Activated naive CD8-positive, alpha-beta T cell treated with anti-CD3 and anti-CD28 coated beads, Interleukin-2, amount 10 ng/mL, durations not matched to agents 7 days and 5 days (primary cell): Measurements from ENCODE around the gene NEURL1. TPM values are rescaled to one million over a fixed set of nuclear protein-coding genes. Genes with fewer than 3 reads are reported as not detected.
"Not testable (repeated sequence)": the region's sequence is repeated elsewhere in the genome, so short reads cannot be mapped to it uniquely, and the experiment has no call there.

Experiments
- ATAC-seq: fragments of 150-1000 bp; cut with Tn5 transposase; one replicate; pipeline ENCODE4 v1.10.0; 2021; ENCODE audit warnings: low read depth, moderate library complexity
- POLR2A ChIA-PET: fragments of 350-600 bp; sonication (Branson Sonifier 250); formaldehyde crosslinking; loops from one replicate; lab custom pipeline; 2021; ENCODE audit warnings: antibody characterized with exemption; lab: Charles Lee
- DNase-seq: peaks from one replicate; pipeline ENCODE4 v3.0.0; 2021
- H3K27ac Mint-ChIP-seq: one replicate; pipeline ENCODE4 v1.8.0; 2022; ENCODE audit warnings: mild to moderate bottlenecking, mixed read lengths
- H3K27me3 Mint-ChIP-seq: one replicate; pipeline ENCODE4 v1.8.0; 2022; ENCODE audit warnings: mild to moderate bottlenecking, moderate library complexity, mixed read lengths
- H3K36me3 Mint-ChIP-seq: one replicate; pipeline ENCODE4 v1.8.0; 2021; ENCODE audit warnings: mild to moderate bottlenecking, mixed read lengths
- H3K4me1 Mint-ChIP-seq: one replicate; pipeline ENCODE4 v1.8.0; 2021; ENCODE audit warnings: mixed read lengths
- H3K4me3 Mint-ChIP-seq: one replicate; pipeline ENCODE4 v1.8.0; 2022; ENCODE audit warnings: mild to moderate bottlenecking, moderate library complexity, mixed read lengths
- H3K9me3 Mint-ChIP-seq: one replicate; pipeline ENCODE4 v1.8.0; 2021; ENCODE audit warnings: mixed read lengths
- total RNA-seq, 2 experiments: library from RNA; stranded (reverse); gene quantifications; one replicate each; pipeline ENCODE4 v1.2.3, GENCODE V29; 2021

NEURL1 gene
- total RNA-seq, 2 experiments from 2014 or later = 1.6 to 2.0 TPM

GRCh38 chr10:103503777-103504176, 10.3 kb downstream of the NEURL1 start:
- H3K36me3 Mint-ChIP-seq, H3K9me3 Mint-ChIP-seq, H3K27ac Mint-ChIP-seq, H3K4me3 Mint-ChIP-seq, DNase-seq, ATAC-seq, POLR2A ChIA-PET: not testable (repeated sequence)
- peaks cover 66% of the 10 kb centered on the region for H3K27me3 Mint-ChIP-seq
- H3K4me1 Mint-ChIP-seq = peaks cover 17% of the 10 kb centered on the region

- Mint-ChIP-seq H3K27ac (no peak overlapping the region), H3K4me1 (peaks cover 17% of the 10 kb centered on the region), H3K9me3 (no peaks in the 10 kb centered on the region), H3K36me3 (no peaks in the 10 kb centered on the region), H3K27me3 (peaks cover 66% of the 10 kb centered on the region), H3K4me3 (no peak overlapping the region)
- no peak for DNase-seq
- peak; percentile 75 for ATAC-seq
- POLR2A ChIA-PET = interaction anchor here (1.1 kb wide), 1 partner anchor 11 kb away, joined by 3 read pairs; the partner anchor contains the start of gene NEURL1
These were observed 10.8 kb downstream of the NEURL1 start for GRCh38 chr10:103504181-103504783.

DNA sequence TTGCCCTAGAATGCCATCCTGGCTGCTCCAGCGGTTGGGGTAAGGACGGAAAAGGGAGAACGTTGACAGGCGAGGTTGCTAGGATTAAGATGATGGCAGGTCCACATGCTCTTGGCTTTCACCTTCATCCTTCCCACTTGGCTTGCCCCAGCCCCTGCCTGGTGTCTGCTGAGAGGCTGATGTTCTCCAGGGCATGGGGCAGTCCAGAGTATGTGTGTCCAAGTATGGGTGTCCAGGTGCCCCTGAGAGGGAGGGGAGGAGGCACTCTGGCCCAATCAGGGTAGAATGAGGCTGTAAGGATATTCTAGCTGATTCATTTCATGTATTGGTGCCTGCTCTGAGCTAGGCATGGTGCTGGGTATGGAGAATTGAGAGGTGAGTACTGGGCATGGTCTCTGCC, 12.6 kb downstream of the NEURL1 start:
- H3K36me3 Mint-ChIP-seq = no peaks in the 10 kb centered on the region
- H3K27ac Mint-ChIP-seq = no peak overlapping the region
- no peak overlapping the region for H3K4me3 Mint-ChIP-seq
- H3K9me3 Mint-ChIP-seq = no peaks in the 10 kb centered on the region
- H3K27me3 Mint-ChIP-seq = peaks cover 53% of the 10 kb centered on the region
- H3K4me1 Mint-ChIP-seq = peaks cover 9% of the 10 kb centered on the region
- no peak for DNase-seq
- no peak for ATAC-seq
- POLR2A ChIA-PET = no interaction called here

GRCh38 chr10:103507235-103508191, 14.0 kb downstream of the NEURL1 start:
- H3K4me1 Mint-ChIP-seq = peaks cover 7% of the 10 kb centered on the region
- ATAC-seq = no peak
- no peaks in the 10 kb centered on the region for H3K36me3 Mint-ChIP-seq
- DNase-seq = no peak
- peaks cover 49% of the 10 kb centered on the region for H3K27me3 Mint-ChIP-seq
- no peak overlapping the region for H3K27ac Mint-ChIP-seq
- POLR2A ChIA-PET = no interaction called here
- H3K9me3 Mint-ChIP-seq = no peaks in the 10 kb centered on the region
- no peak overlapping the region for H3K4me3 Mint-ChIP-seq

DNA sequence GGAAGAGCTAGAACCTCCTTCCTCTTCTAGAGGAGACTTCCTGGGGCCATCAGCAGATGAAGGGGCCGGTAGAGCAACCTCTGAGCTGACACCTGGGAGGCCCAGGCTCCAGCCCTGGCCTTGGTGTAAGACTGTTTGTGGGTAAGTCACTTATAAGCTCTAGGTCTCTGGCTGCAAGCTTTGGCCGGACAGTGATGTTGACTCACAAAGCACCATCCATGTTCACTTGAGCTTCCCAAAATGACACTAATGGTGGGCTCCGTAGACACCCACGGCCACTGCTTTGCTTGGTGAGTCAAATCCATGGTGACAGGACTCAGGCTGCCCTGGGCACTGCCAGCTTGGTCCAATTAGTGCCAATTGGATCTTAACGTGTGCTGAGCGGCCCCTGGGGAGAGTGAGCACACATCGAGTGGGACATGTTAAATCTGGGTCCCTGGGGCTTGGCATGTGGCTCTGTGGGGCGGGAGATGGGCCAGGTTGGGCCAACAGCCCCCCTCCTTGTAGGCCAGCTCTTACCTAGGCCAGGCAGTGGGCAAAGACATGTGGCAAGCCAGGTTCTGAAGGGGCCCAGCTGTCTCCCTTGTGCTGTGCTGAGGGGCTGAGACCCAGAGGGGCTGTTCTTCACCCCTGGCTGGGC, 16.7 kb downstream of the NEURL1 start:
- Mint-ChIP-seq H3K36me3 (no peaks in the 10 kb centered on the region), H3K9me3 (no peaks in the 10 kb centered on the region), H3K27ac (no peak overlapping the region), H3K4me1 (no peaks in the 10 kb centered on the region), H3K4me3 (no peak overlapping the region), H3K27me3 (peaks cover 35% of the 10 kb centered on the region)
- ATAC-seq (no peak), DNase-seq (no peak)
- POLR2A ChIA-PET = no interaction called here

DNA sequence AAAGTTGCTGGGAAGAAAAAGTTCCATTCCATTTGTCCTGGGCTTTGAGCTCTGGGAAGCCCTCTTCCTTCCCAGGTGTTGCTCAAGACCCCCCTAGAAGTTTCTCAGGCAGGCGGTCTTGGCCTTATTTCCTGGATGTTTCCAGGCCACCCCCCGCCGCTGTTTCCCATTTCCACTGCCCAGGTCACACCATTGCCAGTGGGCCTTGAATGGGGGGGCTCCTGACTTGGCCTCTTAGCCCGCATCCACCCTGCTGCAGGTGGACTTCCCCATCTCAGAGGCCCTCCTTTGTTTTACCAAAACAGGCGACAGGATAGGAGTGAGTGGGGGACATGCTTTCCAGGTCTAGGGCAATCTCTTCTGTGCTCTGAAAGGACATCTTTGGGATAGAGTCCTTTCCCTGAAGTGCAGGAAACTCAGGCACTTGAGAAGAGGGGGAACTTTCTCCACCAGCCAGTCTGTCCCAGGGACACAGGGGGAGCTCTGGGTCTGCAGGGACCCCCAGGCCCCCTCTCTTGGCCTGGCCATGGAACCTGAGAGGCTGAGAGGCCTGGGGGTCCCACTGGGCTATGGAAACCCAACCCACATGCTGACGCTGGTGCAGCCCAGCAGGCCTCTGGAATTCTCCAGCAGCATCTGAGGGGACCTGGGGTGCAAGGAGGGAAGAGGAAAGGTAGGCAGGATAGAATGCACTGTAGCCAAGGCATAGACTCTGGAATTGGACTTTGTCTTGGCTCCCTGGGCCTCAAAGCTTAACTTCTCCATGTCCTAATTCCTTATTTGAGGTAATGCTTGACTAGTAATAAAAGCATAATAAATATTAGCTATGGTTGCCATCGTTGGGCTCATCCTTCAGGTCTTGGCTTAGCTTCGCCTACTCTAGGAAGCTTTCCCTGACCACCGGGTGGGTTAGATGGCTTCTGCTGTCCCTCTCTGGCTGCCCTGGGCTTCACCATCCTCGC, 17.6 kb downstream of the NEURL1 start:
- Mint-ChIP-seq H3K9me3 (no peaks in the 10 kb centered on the region), H3K36me3 (no peaks in the 10 kb centered on the region), H3K4me3 (no peak overlapping the region), H3K4me1 (peaks cover 3% of the 10 kb centered on the region), H3K27ac (no peak overlapping the region), H3K27me3 (peaks cover 32% of the 10 kb centered on the region)
- DNase-seq = no peak
- ATAC-seq = no peak
- POLR2A ChIA-PET = no interaction called here

DNA sequence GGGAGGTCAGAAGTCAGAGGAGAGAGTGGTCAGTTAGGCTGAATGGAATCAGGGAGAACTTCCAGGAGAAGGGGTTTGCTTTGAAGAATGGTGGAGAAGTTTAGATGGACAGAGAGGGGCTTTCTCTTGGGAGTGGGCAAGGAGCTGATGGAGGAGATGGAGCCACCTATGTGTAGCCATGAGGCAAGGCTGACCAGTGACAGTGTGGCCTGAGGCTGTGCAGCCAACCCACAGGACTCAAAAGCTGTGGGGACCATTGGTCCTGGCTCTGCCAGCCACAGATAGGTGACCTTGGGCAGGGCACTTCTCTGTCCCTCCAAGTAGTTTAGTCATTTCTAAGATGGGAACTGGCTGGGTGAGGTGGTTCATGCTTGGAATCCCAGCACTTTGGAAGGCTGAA, 18.7 kb downstream of the NEURL1 start:
- peaks cover 28% of the 10 kb centered on the region for H3K27me3 Mint-ChIP-seq
- POLR2A ChIA-PET = no interaction called here
- no peaks in the 10 kb centered on the region for H3K9me3 Mint-ChIP-seq
- peaks cover 4% of the 10 kb centered on the region for H3K4me1 Mint-ChIP-seq
- no peak overlapping the region for H3K4me3 Mint-ChIP-seq
- DNase-seq (no peak), ATAC-seq (no peak)
- no peak overlapping the region for H3K27ac Mint-ChIP-seq
- no peaks in the 10 kb centered on the region for H3K36me3 Mint-ChIP-seq

- Mint-ChIP-seq H3K27ac (no peak overlapping the region), H3K4me3 (no peak overlapping the region), H3K4me1 (peaks cover 4% of the 10 kb centered on the region), H3K9me3 (no peaks in the 10 kb centered on the region), H3K36me3 (no peaks in the 10 kb centered on the region), H3K27me3 (peaks cover 22% of the 10 kb centered on the region)
- DNase-seq (no peak), ATAC-seq (no peak)
- POLR2A ChIA-PET = no interaction called here
These were observed 19.3 kb downstream of the NEURL1 start for GRCh38 chr10:103512591-103513379.

DNA sequence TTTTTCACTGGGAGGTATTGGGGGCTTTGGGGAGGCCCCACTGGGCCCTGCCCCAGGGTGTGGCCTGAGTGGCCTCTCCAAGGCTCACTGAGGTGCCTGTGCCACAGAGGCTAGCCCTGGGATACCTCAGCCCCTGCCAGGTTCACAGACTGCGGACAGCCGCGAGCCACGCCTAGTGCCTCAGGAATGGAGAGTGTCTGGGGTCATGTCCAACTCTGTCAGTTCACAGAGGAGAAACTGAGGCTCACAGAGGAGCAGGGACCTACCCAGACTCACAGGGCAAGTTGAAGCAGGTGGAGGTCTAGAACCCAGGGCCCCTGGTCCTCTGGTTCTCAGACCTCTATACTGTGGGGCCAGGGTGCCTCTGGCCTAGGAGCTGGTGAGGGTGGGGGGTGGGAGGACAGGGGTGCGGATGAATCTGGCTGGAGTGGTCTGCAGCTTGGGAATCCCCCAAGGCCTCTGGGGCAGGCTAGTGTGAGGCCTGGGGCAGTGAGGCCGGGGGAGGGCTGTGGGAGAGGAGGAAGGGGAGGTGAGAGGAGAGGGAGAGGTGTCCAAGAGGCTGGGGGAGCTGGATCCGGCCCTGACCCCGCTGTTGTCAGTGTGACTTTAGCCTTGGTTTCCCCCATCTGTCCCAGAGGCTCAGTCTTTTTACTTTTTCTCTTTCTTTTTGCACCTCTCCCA, 20.0 kb downstream of the NEURL1 start:
- ATAC-seq (no peak), DNase-seq (no peak)
- peaks cover 4% of the 10 kb centered on the region for H3K4me1 Mint-ChIP-seq
- no peak overlapping the region for H3K27ac Mint-ChIP-seq
- no peaks in the 10 kb centered on the region for H3K36me3 Mint-ChIP-seq
- H3K9me3 Mint-ChIP-seq = no peaks in the 10 kb centered on the region
- POLR2A ChIA-PET = no interaction called here
- H3K27me3 Mint-ChIP-seq = peaks cover 15% of the 10 kb centered on the region
- H3K4me3 Mint-ChIP-seq = no peak overlapping the region

DNA sequence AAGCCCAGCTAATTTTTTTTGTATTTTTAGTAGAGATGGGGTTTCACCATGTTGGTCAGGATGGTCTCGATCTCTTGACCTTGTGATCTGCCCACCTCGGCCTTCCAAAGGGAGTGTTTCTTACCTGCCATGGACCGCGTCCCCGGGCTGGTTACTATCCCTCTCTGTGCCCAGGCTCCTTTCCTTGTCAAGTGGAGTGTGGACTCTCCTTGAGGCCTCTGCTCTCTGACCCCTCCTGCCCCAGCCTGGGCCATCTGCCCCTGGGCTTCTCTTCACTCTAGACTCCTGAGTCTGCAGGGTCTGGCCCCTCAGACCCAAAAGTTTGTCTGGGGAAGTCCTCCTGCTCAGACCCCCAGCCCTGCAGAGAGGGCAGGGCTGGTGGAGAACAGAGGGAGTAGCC, 20.7 kb downstream of the NEURL1 start:
- peaks cover 4% of the 10 kb centered on the region for H3K4me1 Mint-ChIP-seq
- no peaks in the 10 kb centered on the region for H3K9me3 Mint-ChIP-seq
- no peak overlapping the region for H3K4me3 Mint-ChIP-seq
- POLR2A ChIA-PET = no interaction called here
- no peak for DNase-seq
- H3K27ac Mint-ChIP-seq = no peak overlapping the region
- ATAC-seq = no peak
- no peaks in the 10 kb centered on the region for H3K36me3 Mint-ChIP-seq
- H3K27me3 Mint-ChIP-seq = peaks cover 15% of the 10 kb centered on the region

- Mint-ChIP-seq H3K27ac (no peak overlapping the region), H3K36me3 (no peaks in the 10 kb centered on the region), H3K4me3 (no peak overlapping the region), H3K9me3 (no peaks in the 10 kb centered on the region), H3K27me3 (peaks cover 15% of the 10 kb centered on the region), H3K4me1 (peaks cover 4% of the 10 kb centered on the region)
- no peak for ATAC-seq
- no peak for DNase-seq
- POLR2A ChIA-PET = no interaction called here
These were observed 24.0 kb downstream of the NEURL1 start for GRCh38 chr10:103517234-103518085.
